ENCODE measurements around the gene ANKLE2.
"Not testable (repeated sequence)": the region's sequence is repeated elsewhere in the genome, so short reads cannot be mapped to it uniquely, and the experiment has no call there.

Gene ANKLE2

GRCh38 chr12:132761032-132761920 is at the start of gene ANKLE2:
ANKLE2 (minus strand) TSS chr12:132761832; CDS start chr12:132761798, 34 bp downstream.
- peak; percentile 81 for DNase-seq (ENCODE audit: extremely low spot score)
- POLR2A ChIA-PET: no interaction called here
- CTCF ChIA-PET: interaction anchor here (1.6 kb wide), 1 partner anchor 27 kb away, joined by 5 read pairs; no protein-coding TSS in a partner anchor
- no peak for TF ChIP-seq CTCF (IDR thresholded peaks at IDR 0.05; ENCODE audit: control extremely low read depth, extremely low read depth, low read depth, missing control alignments)

- POLR2A ChIA-PET; DNase-seq (ENCODE audit: extremely low spot score): not testable (repeated sequence)
- CTCF ChIA-PET: interaction anchor here (2.0 kb wide), 1 partner anchor 17 kb away, joined by 5 read pairs; no protein-coding TSS in a partner anchor
- TF ChIP-seq CTCF (IDR thresholded peaks at IDR 0.05; ENCODE audit: control extremely low read depth, extremely low read depth, low read depth, missing control alignments): peak; percentile 59
Measured at GRCh38 chr12:132809391-132809790, 47.8 kb upstream of the ANKLE2 start.

DNA sequence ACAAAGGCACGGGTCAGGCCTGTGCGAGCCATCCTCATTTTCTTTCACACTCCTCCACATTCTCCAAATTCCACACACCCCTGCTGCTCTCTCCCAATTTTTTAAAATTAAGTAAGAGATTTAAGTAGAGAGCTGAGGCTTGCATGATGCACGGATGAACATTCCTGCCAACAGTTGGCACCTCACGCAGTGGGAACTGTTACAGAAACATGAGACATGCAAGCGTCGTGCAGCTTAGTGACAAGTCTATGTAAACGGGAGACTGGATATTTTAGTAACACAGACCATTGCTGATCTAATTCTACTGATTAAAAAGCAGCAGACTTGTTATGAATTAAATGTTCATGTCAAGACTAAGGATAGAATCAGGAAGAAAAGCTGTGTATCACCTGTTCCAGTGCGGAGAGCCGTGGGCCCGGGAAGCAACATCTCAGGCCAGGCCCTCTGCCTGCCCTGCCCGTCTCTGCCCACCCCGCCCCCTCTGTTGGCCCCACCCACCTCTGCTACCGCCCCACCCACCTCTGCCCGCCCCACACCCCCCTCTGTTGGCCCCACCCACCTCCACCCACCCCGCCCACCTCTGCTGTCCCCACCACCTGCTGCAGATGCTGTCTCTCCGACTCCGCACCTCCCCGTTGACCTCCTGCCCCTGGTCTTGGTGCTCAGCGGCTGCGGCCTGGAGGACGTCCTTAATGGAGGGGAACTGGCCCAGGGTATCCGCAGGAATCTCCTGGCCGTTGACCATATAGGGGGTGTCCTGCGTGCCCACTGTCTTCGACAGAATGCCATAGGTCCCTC is 45.9 kb upstream of the ANKLE2 start:
- CTCF ChIA-PET: interaction anchor here (1.6 kb wide), 1 partner anchor 12 kb away, joined by 5 read pairs; no protein-coding TSS in a partner anchor
- POLR2A ChIA-PET: no interaction called here
- DNase-seq (ENCODE audit: extremely low spot score): no peak
- no peak for TF ChIP-seq CTCF (IDR thresholded peaks at IDR 0.05; ENCODE audit: control extremely low read depth, extremely low read depth, low read depth, missing control alignments)

- POLR2A ChIA-PET: no interaction called here
- no peak for TF ChIP-seq CTCF (IDR thresholded peaks at IDR 0.05; ENCODE audit: control extremely low read depth, extremely low read depth, low read depth, missing control alignments)
- CTCF ChIA-PET: interaction anchor here (1.6 kb wide), 1 partner anchor 12 kb away, joined by 5 read pairs; no protein-coding TSS in a partner anchor
- no peak for DNase-seq (ENCODE audit: extremely low spot score)
Measured at GRCh38 chr12:132806857-132807256, 45.2 kb upstream of the ANKLE2 start.

- no peak for DNase-seq (ENCODE audit: extremely low spot score)
- CTCF ChIA-PET: no interaction called here
- POLR2A ChIA-PET: no interaction called here
- no peak for TF ChIP-seq CTCF (IDR thresholded peaks at IDR 0.05; ENCODE audit: control extremely low read depth, extremely low read depth, low read depth, missing control alignments)
Measured at GRCh38 chr12:132804426-132804861, 42.8 kb upstream of the ANKLE2 start.

GRCh38 chr12:132803888-132804287 is 42.3 kb upstream of the ANKLE2 start:
- no peak for TF ChIP-seq CTCF (IDR thresholded peaks at IDR 0.05; ENCODE audit: control extremely low read depth, extremely low read depth, low read depth, missing control alignments)
- ChIA-PET CTCF (no interaction called here), POLR2A (no interaction called here)
- DNase-seq (ENCODE audit: extremely low spot score): no peak

All from GM10248 (cell line).